NCI-H187 treated with DMSO at 0.1 percent for 48 hours (cell line): ENCODE measurements around the gene SRRD.
A peak's percentile ranks its signal among the peaks of the same experiment; 100 is the strongest.
"Not testable (repeated sequence)": the region's sequence is repeated elsewhere in the genome, so short reads cannot be mapped to it uniquely, and the experiment has no call there.

Experiments
- DNase-seq: peaks from one replicate; lab custom pipeline; 2025; lab: John Stamatoyannopoulos, UW

Gene SRRD, protein sequence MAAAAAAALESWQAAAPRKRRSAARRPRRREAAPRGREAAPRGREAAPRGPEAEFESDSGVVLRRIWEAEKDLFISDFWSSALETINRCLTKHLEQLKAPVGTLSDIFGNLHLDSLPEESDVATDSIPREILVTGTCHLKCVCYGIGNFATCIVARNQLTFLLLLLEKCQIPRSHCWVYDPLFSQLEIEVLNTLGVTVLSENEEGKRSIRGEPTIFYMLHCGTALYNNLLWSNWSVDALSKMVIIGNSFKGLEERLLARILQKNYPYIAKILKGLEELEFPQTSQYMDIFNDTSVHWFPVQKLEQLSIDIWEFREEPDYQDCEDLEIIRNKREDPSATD

DNA sequence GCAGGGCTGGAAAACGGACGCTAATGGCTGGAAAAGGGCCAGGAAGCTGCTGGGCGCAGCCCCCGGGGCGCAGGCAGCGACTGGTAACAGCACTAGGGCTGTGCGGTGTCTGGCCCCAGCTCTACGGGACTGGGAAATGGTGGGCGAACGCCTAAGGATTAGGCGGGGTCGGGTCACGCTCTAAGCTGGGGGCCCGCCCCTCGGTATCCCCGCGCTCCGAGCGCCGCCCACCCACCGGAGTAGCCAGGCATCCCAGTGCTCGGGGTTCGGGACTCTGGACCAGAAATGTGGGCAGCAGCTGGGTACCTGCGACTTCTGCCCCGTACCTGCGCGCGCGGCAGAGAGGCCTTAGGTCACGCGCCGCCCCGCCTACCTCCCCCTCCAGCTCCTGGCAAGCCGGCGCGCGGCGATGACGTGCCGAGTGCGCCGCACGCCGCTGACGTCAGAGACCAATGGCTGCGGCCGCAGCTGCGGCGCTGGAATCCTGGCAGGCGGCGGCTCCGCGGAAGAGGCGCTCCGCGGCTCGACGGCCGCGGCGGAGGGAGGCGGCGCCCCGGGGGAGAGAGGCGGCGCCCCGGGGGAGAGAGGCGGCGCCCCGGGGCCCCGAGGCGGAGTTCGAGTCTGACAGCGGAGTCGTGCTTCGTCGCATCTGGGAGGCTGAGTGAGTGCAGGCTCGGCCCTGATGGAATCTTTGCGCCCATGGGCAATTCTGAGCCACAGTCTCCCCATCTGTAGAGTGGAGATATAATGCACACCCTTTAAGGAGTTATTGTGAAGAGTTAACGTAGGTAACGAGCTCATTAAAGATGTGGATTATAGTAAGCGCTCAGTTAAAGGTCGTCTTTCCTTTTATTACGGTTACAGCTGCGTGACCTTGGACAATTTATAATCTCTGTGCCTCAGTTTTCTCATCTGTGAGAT lies at the start of gene SRRD, which contains the start of gene HPS4:
Gene SRRD, plus strand, starts transcription at position 439 of the 921 bp plus-strand sequence. Its CDS starts 14 bp downstream, at position 453.
Gene HPS4, minus strand, starts transcription at position 345 of the 921 bp plus-strand sequence. CDS start 2,021 bp downstream, outside the sequence.
- no peak for DNase-seq

DNA sequence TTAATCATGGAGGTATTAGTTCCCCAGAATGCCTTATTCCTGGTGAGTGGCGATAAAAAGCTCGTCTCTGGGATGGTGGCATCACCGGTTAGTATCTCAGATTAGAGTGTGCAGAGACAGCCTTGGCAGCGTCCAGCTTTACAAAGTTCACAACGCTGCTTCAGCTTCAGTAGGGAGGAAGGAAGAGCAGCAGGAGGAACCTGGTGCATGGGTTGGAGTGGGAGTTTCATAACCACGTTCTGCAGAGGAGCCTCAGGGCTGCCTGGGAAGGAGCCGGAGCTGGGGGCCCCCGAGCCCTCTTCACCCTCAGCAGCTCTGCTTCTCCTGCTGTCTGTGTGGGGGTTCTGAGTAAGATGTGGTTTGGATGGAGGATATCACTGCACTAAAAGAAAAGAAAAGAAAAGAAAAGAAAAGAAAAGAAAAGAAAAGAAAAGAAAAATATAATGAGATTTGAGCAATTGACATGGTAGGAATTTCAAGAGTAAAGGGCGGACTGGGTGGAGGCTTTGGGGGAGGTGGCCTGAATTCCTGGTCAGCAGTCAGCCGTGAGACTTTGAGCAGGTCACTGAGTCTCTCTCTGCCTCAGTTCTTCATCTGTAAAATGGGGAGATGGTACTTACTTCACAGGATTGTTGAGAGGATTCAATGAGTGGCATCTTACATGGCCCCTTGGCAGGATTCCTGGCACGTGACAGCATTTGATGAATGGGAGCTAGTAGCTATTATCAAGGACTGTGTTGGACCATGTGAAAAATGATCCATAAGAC lies 48.2 kb upstream of the SRRD start:
- DNase-seq, result no peak

DNA sequence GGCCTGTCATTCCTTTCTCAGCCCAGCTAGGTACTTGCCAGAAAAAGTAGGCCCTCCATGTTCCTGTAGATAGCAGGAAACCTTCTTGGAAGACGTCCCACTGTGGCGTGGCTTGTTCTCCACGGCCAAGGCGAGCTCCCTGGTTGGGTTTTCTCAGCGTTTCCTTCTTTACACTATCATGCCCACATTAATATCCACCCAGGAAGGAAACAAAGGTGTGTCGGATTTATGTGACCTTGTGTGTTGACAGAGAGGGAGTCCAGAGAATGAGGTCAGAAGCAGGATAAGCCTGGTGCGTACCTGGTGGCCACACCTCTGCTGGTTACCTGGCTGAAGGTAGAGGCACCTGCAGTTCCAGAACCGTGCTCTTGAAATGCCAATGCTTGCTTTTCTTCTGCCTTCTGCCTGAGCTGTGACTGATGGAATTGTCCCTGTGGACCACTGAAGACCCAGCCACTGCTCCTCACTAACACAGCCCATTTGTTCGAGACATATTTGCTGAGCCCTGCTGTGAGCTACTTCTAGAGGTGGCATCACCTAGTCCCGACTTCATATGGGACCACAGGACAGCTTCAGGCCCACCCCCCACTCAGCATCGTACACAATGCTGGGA lies 46.7 kb upstream of the SRRD start:
- no peak for DNase-seq

- no peak for DNase-seq
These were observed 45.8 kb upstream of the SRRD start for GRCh38 chr22:26437694-26438392.

- not testable (repeated sequence) for DNase-seq
These were observed 44.9 kb upstream of the SRRD start for GRCh38 chr22:26438776-26439175.

GRCh38 chr22:26439559-26439958 lies 44.1 kb upstream of the SRRD start:
- no peak for DNase-seq

DNA sequence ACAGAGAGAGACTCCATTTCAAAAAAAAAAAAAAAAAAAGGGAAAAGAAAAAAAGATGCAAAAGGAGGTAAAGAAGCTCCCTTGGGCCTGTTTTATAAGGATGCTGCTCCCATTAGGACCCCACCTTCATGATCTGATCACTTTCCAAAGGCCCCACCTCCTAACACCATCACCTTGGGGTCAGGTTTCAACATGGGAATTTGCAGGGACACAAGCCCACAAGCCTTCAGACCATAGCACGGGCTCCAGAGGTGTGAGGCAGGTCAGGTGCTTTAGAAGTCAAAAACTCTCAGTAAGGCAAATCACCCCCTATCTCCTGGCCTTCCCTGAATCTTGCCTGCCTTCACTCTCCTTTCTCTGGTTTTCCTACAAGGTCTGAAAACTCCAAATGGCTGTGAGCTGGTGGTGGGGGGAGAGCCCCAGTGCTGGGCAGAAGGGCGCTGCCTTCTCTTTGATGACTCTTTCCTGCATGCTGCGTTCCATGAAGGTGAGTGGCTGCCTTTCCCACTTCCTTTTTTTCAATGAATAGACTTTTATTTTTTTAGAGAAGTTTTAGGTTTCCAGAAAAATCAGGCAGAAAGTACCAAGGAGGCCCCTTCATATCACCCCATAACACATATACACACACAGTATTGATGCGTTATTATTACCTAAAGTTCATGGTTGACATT lies 41.5 kb upstream of the SRRD start:
- no peak for DNase-seq

- peak; percentile 66 for DNase-seq
These were observed 39.6 kb upstream of the SRRD start for GRCh38 chr22:26443901-26444690.

GRCh38 chr22:26444777-26445176 lies 38.9 kb upstream of the SRRD start:
- DNase-seq, result no peak

- DNase-seq, result no peak
These were observed 38.0 kb upstream of the SRRD start for GRCh38 chr22:26445577-26446275.

GRCh38 chr22:26446808-26447515 lies 36.7 kb upstream of the SRRD start:
- no peak for DNase-seq

DNA sequence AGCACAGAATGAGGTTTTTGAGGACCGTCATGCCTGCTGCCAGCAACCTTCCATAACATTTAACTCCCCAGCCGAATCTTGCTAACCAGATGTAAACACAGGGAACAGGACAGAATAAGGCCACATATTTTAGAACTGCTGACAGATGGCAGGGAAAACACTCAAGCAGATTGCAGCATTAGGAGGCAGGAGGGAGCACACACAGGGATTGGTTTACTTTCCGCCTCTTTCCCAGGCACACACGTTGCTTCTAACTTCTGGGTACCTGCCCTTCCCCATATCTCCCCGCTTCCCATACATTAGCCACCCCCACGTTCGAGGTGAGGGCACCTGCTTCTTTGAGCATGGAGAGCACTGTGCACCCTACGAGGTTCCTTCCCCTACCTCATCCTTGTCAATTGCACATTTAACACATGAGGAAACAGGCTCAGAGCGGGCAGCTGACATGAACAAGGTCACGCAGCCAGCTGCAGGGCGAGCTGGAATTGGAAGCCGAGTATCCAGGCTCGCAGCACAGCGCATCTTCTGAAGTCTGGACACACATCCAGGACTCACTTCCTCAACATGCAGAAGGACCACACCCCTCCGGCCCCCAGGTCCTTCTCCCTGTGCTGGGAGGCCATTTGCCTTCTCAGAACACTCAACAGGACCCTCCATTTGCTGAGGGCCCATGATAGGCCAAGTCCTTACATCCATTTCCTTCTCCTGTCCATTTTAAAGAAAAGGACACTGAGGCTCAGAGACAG lies 35.9 kb upstream of the SRRD start:
- no peak for DNase-seq

DNA sequence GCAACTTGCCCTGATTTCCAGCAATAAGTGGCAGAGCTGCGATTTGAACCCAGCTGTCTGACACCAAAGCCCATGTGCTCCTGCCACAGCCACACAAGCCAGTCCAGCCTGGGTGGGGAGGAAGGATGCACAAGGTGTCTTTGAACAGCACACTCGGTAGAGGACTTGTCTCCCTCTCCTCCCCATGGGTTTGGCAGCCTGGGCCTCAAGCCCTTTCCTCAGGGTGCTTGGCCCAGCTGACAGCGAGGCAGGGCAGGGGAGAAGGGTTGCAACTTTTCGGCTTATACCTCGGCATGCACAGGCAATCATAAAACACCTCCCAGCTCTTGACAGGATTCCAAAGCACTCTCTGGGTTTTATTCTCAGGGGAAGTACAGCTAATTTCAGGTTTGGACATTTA lies 35.3 kb upstream of the SRRD start:
- no peak for DNase-seq

GRCh38 chr22:26448941-26449340 lies 34.7 kb upstream of the SRRD start:
- no peak for DNase-seq

- DNase-seq, result no peak
These were observed 33.1 kb upstream of the SRRD start for GRCh38 chr22:26450453-26451185.

DNA sequence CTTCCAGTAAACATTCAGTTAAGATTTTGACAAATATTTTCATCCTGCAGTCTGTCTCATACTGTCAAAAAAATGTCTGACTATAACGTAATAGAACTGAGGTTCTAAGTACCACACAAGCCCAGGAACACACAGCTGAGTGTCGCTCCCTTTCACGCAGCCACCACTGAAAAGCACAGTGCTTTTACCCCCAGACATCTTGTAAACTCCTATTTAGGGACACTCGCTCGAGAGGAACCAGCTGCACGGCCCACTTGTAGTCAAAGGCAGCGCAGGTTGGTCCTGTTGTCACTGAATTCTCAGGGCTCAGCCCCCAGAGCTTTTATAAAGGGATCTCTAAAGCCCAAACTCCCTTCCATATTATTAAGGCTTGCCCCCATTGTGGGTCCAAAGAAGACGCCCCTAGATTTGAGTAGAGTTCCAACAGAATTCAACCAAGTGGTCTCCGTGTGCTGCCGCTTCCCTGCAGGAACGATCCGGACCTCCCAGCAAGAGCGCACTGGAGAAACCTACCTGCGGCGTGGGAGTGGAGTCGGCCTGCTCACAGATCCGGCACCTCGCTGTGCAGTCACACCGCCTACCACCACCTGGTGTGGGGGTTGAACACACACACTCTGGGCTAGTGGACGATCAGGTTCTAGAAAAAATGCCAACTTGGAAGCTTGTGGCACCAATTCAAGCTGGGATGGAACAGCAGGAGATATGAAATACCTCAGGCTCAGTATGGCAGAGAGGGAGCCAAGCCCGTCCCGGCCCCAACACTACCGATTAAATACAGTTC lies 31.3 kb upstream of the SRRD start:
- DNase-seq, result no peak
